A549 (cell line): ENCODE data around the gene OLFM1. TPM values are rescaled to one million over a fixed set of nuclear protein-coding genes. Genes with fewer than 3 reads are reported as not detected.

Experiments used
- ATAC-seq, 2 experiments: fragments of 200-7000 bp in 1 of 2; fragments of >200 bp in 1 of 2; cut with Nextera tagmentation in 1 of 2; cut with Tn5 transposase in 1 of 2; 3 replicates each; pipeline versions ENCODE4 v1.8.0 to v1.9.1; 2018 to 2020; ENCODE audit warnings: mild to moderate bottlenecking in 1 of 2, moderate library complexity in 1 of 2
- CTCF ChIA-PET: fragments of 300-600 bp; sonication (Branson Sonifier 250); formaldehyde crosslinking; extraction: SDS; loops from one replicate; lab custom pipeline; 2021; ENCODE audit warnings: antibody characterized with exemption, inconsistent platforms; lab: Yijun Ruan, JAX
- POLR2A ChIA-PET: fragments of 350-600 bp; formaldehyde crosslinking; extraction: SDS; loops from one replicate; lab custom pipeline; 2021; ENCODE audit warnings: antibody characterized with exemption, inconsistent platforms; lab: Yijun Ruan, JAX
- DNase-seq, 2 experiments: peaks; one replicate each; pipeline versions ENCODE4 v3.0.0 to v3.0.0-alpha.2; 2011 to 2016; ENCODE audit warnings: low read depth in 1 of 2, low spot score in 1 of 2
- FAIRE-seq: peaks from 2 replicates; lab custom pipeline; 2011; peaks lifted over from hg19 to GRCh38; lab: Jason Lieb, UNC
- H3K27ac ChIP-seq, 2 experiments: fragments of >200 bp; sonication (Bioruptor Twin); formaldehyde crosslinking; 3 replicates each; pipeline ENCODE4 v1.5.1; 2016 to 2017
- H3K4me1 ChIP-seq: fragments of >200 bp; sonication (Bioruptor Twin); formaldehyde crosslinking; 3 replicates; pipeline ENCODE4 v1.6.1; 2016
- H3K4me2 ChIP-seq: fragments of >200 bp; sonication (Bioruptor Twin); formaldehyde crosslinking; 3 replicates; pipeline ENCODE4 v1.6.1; 2016
- H3K4me3 ChIP-seq: fragments of >200 bp; sonication (Bioruptor Twin); formaldehyde crosslinking; 3 replicates; pipeline ENCODE4 v1.5.1; 2016
- H3K9me3 ChIP-seq: fragments of >200 bp; sonication (Bioruptor Twin); formaldehyde crosslinking; 3 replicates; pipeline ENCODE4 v1.6.1; 2016
- ATOH8 ChIP-seq: fragments of 250-450 bp; sonication (Bioruptor Pico); IDR thresholded peaks from 2 replicates; pipeline ENCODE4 v1.5.0; 2020; ENCODE audit warnings: low read depth, mild to moderate bottlenecking, moderate library complexity
- BHLHE40 ChIP-seq: IDR thresholded peaks from 2 replicates; pipeline ENCODE4 v1.6.1; 2012; ENCODE audit warnings: low read depth, low read length, inconsistent platforms
- CEBPB ChIP-seq, 2 experiments: fragments of >200 bp in 1 of 2; sonication (Bioruptor Twin) in 1 of 2; formaldehyde crosslinking in 1 of 2; IDR thresholded peaks; 2 replicates each; pipeline ENCODE4 v1.6.1; 2012 to 2016
- CHD4 ChIP-seq: fragments of 200-600 bp; sonication (generic); IDR thresholded peaks from 2 replicates; pipeline ENCODE4 v1.6.1; 2016; ENCODE audit warnings: antibody characterized with exemption, mild to moderate bottlenecking, borderline replicate concordance
- EHF ChIP-seq: fragments of 250-450 bp; sonication (Bioruptor Pico); IDR thresholded peaks from 2 replicates; pipeline ENCODE4 v1.5.0; 2020; ENCODE audit warnings: mild to moderate bottlenecking
- EHMT2 ChIP-seq: fragments of 200-600 bp; sonication (generic); IDR thresholded peaks from 2 replicates; pipeline ENCODE4 v1.6.1; 2016; ENCODE audit warnings: antibody characterized with exemption, low read depth, mild to moderate bottlenecking, moderate library complexity
- ELK1 ChIP-seq: fragments of 150-350 bp; IDR thresholded peaks from 2 replicates; pipeline ENCODE4 v1.6.1; 2014; ENCODE audit warnings: low read depth, mild to moderate bottlenecking, low read length
- EP300 ChIP-seq, 2 experiments: fragments of >200 bp; sonication (Bioruptor Twin); formaldehyde crosslinking; IDR thresholded peaks; 2 replicates in 1 of 2; 3 replicates in 1 of 2; pipeline ENCODE4 v1.6.1; 2016 to 2017
- ESRRA ChIP-seq: fragments of 150-350 bp; IDR thresholded peaks from 2 replicates; pipeline ENCODE4 v1.6.1; 2014; ENCODE audit warnings: mild to moderate bottlenecking, low read length, borderline replicate concordance
- FOXS1 ChIP-seq: fragments of 250-450 bp; sonication (Bioruptor Pico); IDR thresholded peaks from 2 replicates; pipeline ENCODE4 v1.5.0; 2020; ENCODE audit warnings: mild to moderate bottlenecking, moderate library complexity
- HES2 ChIP-seq: fragments of >200 bp; sonication (Bioruptor Twin); formaldehyde crosslinking; IDR thresholded peaks from 2 replicates; pipeline ENCODE4 v1.6.1; 2016
- HOXA7 ChIP-seq: fragments of 250-450 bp; sonication (Bioruptor Pico); IDR thresholded peaks from 2 replicates; pipeline ENCODE4 v1.5.0; 2020; ENCODE audit warnings: mild to moderate bottlenecking, moderate library complexity
- HOXB5 ChIP-seq: fragments of 250-450 bp; sonication (Bioruptor Pico); IDR thresholded peaks from 2 replicates; pipeline ENCODE4 v1.5.0; 2020; ENCODE audit warnings: mild to moderate bottlenecking, moderate library complexity
- JUN ChIP-seq, 2 experiments: fragments of >200 bp; sonication (Bioruptor Twin); formaldehyde crosslinking; IDR thresholded peaks; 2 replicates in 1 of 2; 3 replicates in 1 of 2; pipeline ENCODE4 v1.6.1; 2016 to 2017
- KDM1A ChIP-seq: fragments of 200-600 bp; sonication (generic); IDR thresholded peaks from 2 replicates; pipeline ENCODE4 v1.6.1; 2016; ENCODE audit warnings: low read depth, mild to moderate bottlenecking
- KDM5A ChIP-seq: fragments of 200-600 bp; sonication (generic); IDR thresholded peaks from 2 replicates; pipeline ENCODE4 v1.6.1; 2016; ENCODE audit warnings: antibody characterized with exemption, mild to moderate bottlenecking
- PHF8 ChIP-seq: fragments of 200-600 bp; sonication (generic); IDR thresholded peaks from 2 replicates; pipeline ENCODE4 v1.6.1; 2016; ENCODE audit warnings: low read depth, mild to moderate bottlenecking, antibody characterized with exemption, moderate library complexity, borderline replicate concordance
- RARB ChIP-seq: fragments of 250-450 bp; sonication (Bioruptor Pico); IDR thresholded peaks from 2 replicates; pipeline ENCODE4 v1.8.0; 2021; ENCODE audit warnings: mild to moderate bottlenecking, moderate library complexity
- SMC3 ChIP-seq: fragments of >200 bp; sonication (Bioruptor Twin); formaldehyde crosslinking; IDR thresholded peaks from 3 replicates; pipeline ENCODE4 v1.6.1; 2018; ENCODE audit warnings: inconsistent platforms
- SREBF2 ChIP-seq: fragments of 450-650 bp; IDR thresholded peaks from 2 replicates; pipeline ENCODE4 v1.6.1; 2014; ENCODE audit warnings: mild to moderate bottlenecking, moderate library complexity
- WGBS: methylation state at CpG from one replicate; pipeline ENCODE4 v1.1.6; 2017; ENCODE audit errors: missing lambda C conversion rate; 5-methylcytosine and 5-hydroxymethylcytosine counted together
- polyA plus RNA-seq, 4 experiments: library from polyadenylated mRNA; depleted of rRNA in 3 of 4; stranded (reverse); fragments of >200 nt; fragmentation: RNase III in 1 of 4; extraction: RNeasy Plus Mini Kit Qiagen cat#74134 plus additional on column Dnase treatment in 1 of 4; gene quantifications; 2 replicates in 3 of 4; 3 replicates in 1 of 4; pipeline ENCODE4 v1.2.3, GENCODE V29; 2011 to 2017

OLFM1 gene
- polyA plus RNA-seq, 2 of the 4 experiments (the other 2 are of a cell fraction): 2.7 to 10.5 TPM

- WGBS: 20% methylated on average over 15 of the region's 17 CpGs
- H3K9me3 ChIP-seq: peaks cover 16% of the 10 kb centered on the region
- CTCF ChIA-PET: no interaction called here
- no peak overlapping the region for H3K4me2 ChIP-seq
- no peak for TF ChIP-seq EHMT2
- TF ChIP-seq BHLHE40: no peak
- no peak for TF ChIP-seq HOXB5 (CRISPR knock-in tag)
- TF ChIP-seq KDM5A: no peak
- no peak for TF ChIP-seq ESRRA
- TF ChIP-seq CEBPB (IDR thresholded peaks at IDR 0.05): no peak
- no peak for FAIRE-seq
- no peaks in the 10 kb centered on the region for H3K4me1 ChIP-seq
- H3K27ac ChIP-seq: no peak overlapping the region
- POLR2A ChIA-PET: no interaction called here
- no peak for DNase-seq
- ATAC-seq: no peak
- H3K4me3 ChIP-seq: no peak overlapping the region
Observed at GRCh38 chr9:135048758-135049444, 38.6 kb upstream of the OLFM1 start.

- no peak for ATAC-seq
- 21% methylated on average over 7 of the region's 7 CpGs for WGBS
- no peaks in the 10 kb centered on the region for H3K4me1 ChIP-seq
- H3K4me3 ChIP-seq: no peak overlapping the region
- H3K4me2 ChIP-seq: no peak overlapping the region
- H3K27ac ChIP-seq: no peak overlapping the region
- no peak for FAIRE-seq
- no peak for TF ChIP-seq FOXS1 (CRISPR knock-in tag)
- no peak for TF ChIP-seq EHMT2
- TF ChIP-seq SMC3: no peak
- TF ChIP-seq HES2: no peak
- no peak for TF ChIP-seq ELK1
- no peak for TF ChIP-seq EP300 (IDR thresholded peaks at IDR 0.05)
- TF ChIP-seq PHF8: no peak
- no peak for TF ChIP-seq RARB
- TF ChIP-seq JUN (IDR thresholded peaks at IDR 0.05): no peak
- TF ChIP-seq ESRRA: no peak
- TF ChIP-seq KDM1A: no peak
- TF ChIP-seq HOXA7 (CRISPR knock-in tag): no peak
- TF ChIP-seq CHD4: no peak
- no peak for TF ChIP-seq KDM5A
- no peak for TF ChIP-seq ATOH8 (CRISPR knock-in tag)
- TF ChIP-seq CEBPB (IDR thresholded peaks at IDR 0.05): no peak
- TF ChIP-seq SREBF2: no peak
- TF ChIP-seq EHF (CRISPR knock-in tag): no peak
- TF ChIP-seq, all 56 proteins: peak for 0
- H3K9me3 ChIP-seq: peaks cover 21% of the 10 kb centered on the region
- no peak for DNase-seq
- ChIA-PET CTCF (no interaction called here), POLR2A (no interaction called here)
Observed at GRCh38 chr9:135049460-135049859, 38.0 kb upstream of the OLFM1 start.
